HepG2 (cell line): Measurements from ENCODE around the gene S100A5. TPM values are rescaled to one million over a fixed set of nuclear protein-coding genes. Genes with fewer than 3 reads are reported as not detected.

Experiments used
- ATF7 ChIP-seq, 2 experiments: fragments of 450-650 bp in 1 of 2; sonication (generic) in 1 of 2; formaldehyde crosslinking in 1 of 2; IDR thresholded peaks; 2 replicates each; pipeline versions ENCODE4 v1.4.0 to v1.6.1; 2016 to 2020; ENCODE audit warnings: antibody characterized with exemption in 1 of 2, mild to moderate bottlenecking in 1 of 2, missing genetic modification reagents in 1 of 2
- BRD4 ChIP-seq: sonication (generic); formaldehyde crosslinking; IDR thresholded peaks from 2 replicates; pipeline ENCODE4 v1.4.0; 2020; ENCODE audit warnings: missing genetic modification reagents
- CEBPB ChIP-seq: IDR thresholded peaks from 2 replicates; pipeline ENCODE4 v1.6.1; 2011; ENCODE audit warnings: low read depth, low read length, improper control_type of control experiment, borderline replicate concordance
- DNMT1 ChIP-seq: sonication (generic); formaldehyde crosslinking; IDR thresholded peaks from 2 replicates; pipeline ENCODE4 v1.5.1; 2020; ENCODE audit warnings: mild to moderate bottlenecking, missing genetic modification reagents
- EZH2 ChIP-seq: conservative IDR thresholded peaks from 2 replicates; pipeline ENCODE4 v1.6.1; 2012; ENCODE audit warnings: mild to moderate bottlenecking, low read depth, low read length, moderate library complexity
- PHF5A ChIP-seq: IDR thresholded peaks from one replicate; pipeline ENCODE4 v1.6.1; 2018; ENCODE audit warnings: low read depth, missing genetic modification reagents; ENCODE audit not compliant: unreplicated experiment
- PPARG ChIP-seq: conservative IDR thresholded peaks from 2 replicates; pipeline ENCODE4 v1.6.1; 2016; ENCODE audit warnings: missing biosample characterization, missing genetic modification reagents
- SYNCRIP ChIP-seq: fragments of 200-400 bp; formaldehyde crosslinking; IDR thresholded peaks from 2 replicates; pipeline ENCODE4 v1.6.1; 2018; ENCODE audit warnings: mild to moderate bottlenecking, low read depth, low read length; ENCODE audit not compliant: insufficient read depth
- TBP ChIP-seq: sonication (generic); formaldehyde crosslinking; IDR thresholded peaks from 2 replicates; pipeline ENCODE4 v1.5.0; 2020; ENCODE audit warnings: missing genetic modification reagents
- ZMYM3 ChIP-seq: sonication (generic); formaldehyde crosslinking; IDR thresholded peaks from 2 replicates; pipeline ENCODE4 v1.5.1; 2020; ENCODE audit warnings: mild to moderate bottlenecking, missing genetic modification reagents
- ZNF382 ChIP-seq: sonication (generic); formaldehyde crosslinking; IDR thresholded peaks from 2 replicates; pipeline ENCODE4 v1.5.0; 2020; ENCODE audit warnings: missing genetic modification reagents, mild to moderate bottlenecking, borderline replicate concordance
- ZNF577 ChIP-seq: sonication (generic); formaldehyde crosslinking; IDR thresholded peaks from 2 replicates; pipeline ENCODE4 v1.4.0; 2020; ENCODE audit warnings: mild to moderate bottlenecking, low read depth, missing genetic modification reagents, borderline replicate concordance
- ZNF616 ChIP-seq: sonication (generic); formaldehyde crosslinking; IDR thresholded peaks from 2 replicates; pipeline ENCODE4 v1.5.0; 2020; ENCODE audit warnings: low read depth, mild to moderate bottlenecking, missing genetic modification reagents
- ZNF724P ChIP-seq: sonication (generic); formaldehyde crosslinking; IDR thresholded peaks from 2 replicates; pipeline ENCODE4 v1.8.0; 2022; ENCODE audit warnings: missing genetic modification reagents, borderline replicate concordance
- ZNF841 ChIP-seq: sonication (generic); formaldehyde crosslinking; IDR thresholded peaks from 2 replicates; pipeline ENCODE4 v1.8.1; 2023; ENCODE audit warnings: missing genetic modification reagents, borderline replicate concordance
- polyA plus RNA-seq, 8 experiments: library from polyadenylated mRNA; depleted of rRNA in 3 of 8; stranded (reverse) in 7 of 8; unstranded in 1 of 8; fragments of >200 nt; fragmentation: Illumina TruSeq in 4 of 8; extraction: Trizol in 4 of 8; gene quantifications; 2 replicates each; pipeline versions ENCODE4 v1.2.1 to v1.2.3, GENCODE V29; 2011 to 2016; ENCODE audit warnings: low read depth in 4 of 8, missing spikeins in 1 of 8, mixed read lengths in 1 of 8; ENCODE audit not compliant: insufficient read depth in 1 of 8
- total RNA-seq, 5 experiments: library from RNA; depleted of rRNA; stranded (reverse); fragments of >200 nt; fragmentation: Illumina TruSeq; extraction: Trizol; gene quantifications; 2 replicates each; pipeline ENCODE4 v1.2.3, GENCODE V29; 2016; ENCODE audit warnings: low read depth in 1 of 5
- TF ChIP-seq, protein P1 (sequence below): sonication (generic); formaldehyde crosslinking; IDR thresholded peaks from 2 replicates; pipeline ENCODE4 v1.8.1; 2022; ENCODE audit warnings: low read depth, mild to moderate bottlenecking, missing genetic modification reagents
- TF ChIP-seq, protein P2 (sequence below): sonication (generic); formaldehyde crosslinking; IDR thresholded peaks from 2 replicates; pipeline ENCODE4 v1.8.0; 2022; ENCODE audit warnings: missing genetic modification reagents, mild to moderate bottlenecking, inconsistent platforms, borderline replicate concordance
- TF ChIP-seq, protein P3 (sequence below): sonication (generic); formaldehyde crosslinking; IDR thresholded peaks from 2 replicates; pipeline ENCODE4 v1.8.1; 2023; ENCODE audit warnings: missing genetic modification reagents, mild to moderate bottlenecking, borderline replicate concordance
- TF ChIP-seq, protein P4 (sequence below): sonication (generic); formaldehyde crosslinking; IDR thresholded peaks from 2 replicates; pipeline ENCODE4 v1.4.0; 2020; ENCODE audit warnings: mild to moderate bottlenecking, missing genetic modification reagents
- TF ChIP-seq, protein P5 (sequence below): IDR thresholded peaks from 2 replicates; pipeline ENCODE4 v1.6.1; 2016; ENCODE audit warnings: low read depth, control low read depth

S100A5 gene
- total and polyA plus RNA-seq, 2 of the 13 experiments (the other 11 are each of a cell fraction or from before 2014, with no cell fraction given), result not detected

DNA sequence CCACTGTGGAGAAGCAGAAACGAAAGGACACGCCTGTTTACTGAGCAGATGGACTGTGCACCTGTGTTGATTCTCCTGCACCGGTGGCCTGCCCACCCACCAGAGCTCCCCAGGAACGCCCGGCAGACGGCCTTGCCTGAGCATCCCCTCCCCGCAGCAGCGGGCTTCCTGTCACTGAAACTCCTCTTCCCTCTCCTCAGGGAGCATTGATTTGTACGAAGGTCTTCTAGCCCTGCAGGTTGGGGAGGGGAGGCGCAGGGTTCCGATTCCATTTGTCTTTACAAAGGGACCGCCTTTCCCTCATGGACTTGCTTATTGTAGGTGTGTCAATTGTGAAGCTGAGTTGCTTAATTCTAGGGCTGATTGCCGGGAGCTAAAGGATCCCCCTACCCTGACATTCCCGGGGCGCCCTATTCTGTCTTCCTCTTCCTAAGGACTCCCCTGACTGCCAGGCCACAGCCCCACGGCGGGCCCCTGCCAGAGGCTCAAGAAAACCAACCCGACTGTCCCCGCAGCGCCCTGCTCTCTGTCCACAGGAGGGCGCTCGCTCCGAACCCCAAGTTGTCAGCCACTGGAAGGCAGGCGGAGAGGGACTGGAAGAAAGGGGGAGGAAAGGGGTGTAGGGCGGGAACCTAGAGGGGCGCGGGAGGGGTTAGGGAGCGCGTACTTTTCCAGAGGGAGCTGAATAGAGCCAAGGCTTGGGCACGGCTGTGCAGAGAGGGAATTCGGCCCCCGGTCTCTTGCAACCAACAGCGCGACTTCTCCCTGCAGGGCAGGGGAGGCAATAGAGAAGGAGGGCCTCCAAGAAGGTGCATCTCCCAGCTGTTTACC is 7.8 kb downstream of the S100A5 start (continued):
- no peak for TF ChIP-seq ZNF616 (CRISPR knock-in tag)
- TF ChIP-seq, protein P1, sequence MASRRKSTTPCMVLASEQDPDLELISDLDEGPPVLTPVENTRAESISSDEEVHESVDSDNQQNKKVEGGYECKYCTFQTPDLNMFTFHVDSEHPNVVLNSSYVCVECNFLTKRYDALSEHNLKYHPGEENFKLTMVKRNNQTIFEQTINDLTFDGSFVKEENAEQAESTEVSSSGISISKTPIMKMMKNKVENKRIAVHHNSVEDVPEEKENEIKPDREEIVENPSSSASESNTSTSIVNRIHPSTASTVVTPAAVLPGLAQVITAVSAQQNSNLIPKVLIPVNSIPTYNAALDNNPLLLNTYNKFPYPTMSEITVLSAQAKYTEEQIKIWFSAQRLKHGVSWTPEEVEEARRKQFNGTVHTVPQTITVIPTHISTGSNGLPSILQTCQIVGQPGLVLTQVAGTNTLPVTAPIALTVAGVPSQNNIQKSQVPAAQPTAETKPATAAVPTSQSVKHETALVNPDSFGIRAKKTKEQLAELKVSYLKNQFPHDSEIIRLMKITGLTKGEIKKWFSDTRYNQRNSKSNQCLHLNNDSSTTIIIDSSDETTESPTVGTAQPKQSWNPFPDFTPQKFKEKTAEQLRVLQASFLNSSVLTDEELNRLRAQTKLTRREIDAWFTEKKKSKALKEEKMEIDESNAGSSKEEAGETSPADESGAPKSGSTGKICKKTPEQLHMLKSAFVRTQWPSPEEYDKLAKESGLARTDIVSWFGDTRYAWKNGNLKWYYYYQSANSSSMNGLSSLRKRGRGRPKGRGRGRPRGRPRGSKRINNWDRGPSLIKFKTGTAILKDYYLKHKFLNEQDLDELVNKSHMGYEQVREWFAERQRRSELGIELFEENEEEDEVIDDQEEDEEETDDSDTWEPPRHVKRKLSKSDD (CRISPR knock-in tag), result no peak
- no peak for TF ChIP-seq BRD4 (CRISPR knock-in tag)
- no peak for TF ChIP-seq ZNF577 (CRISPR knock-in tag)
- TF ChIP-seq ZNF724P, result no peak
- TF ChIP-seq SYNCRIP, result no peak
- 0 out of 2 replicates have a peak, but pooled peaks have one; percentile 33 for TF ChIP-seq PPARG
- TF ChIP-seq, protein P2, sequence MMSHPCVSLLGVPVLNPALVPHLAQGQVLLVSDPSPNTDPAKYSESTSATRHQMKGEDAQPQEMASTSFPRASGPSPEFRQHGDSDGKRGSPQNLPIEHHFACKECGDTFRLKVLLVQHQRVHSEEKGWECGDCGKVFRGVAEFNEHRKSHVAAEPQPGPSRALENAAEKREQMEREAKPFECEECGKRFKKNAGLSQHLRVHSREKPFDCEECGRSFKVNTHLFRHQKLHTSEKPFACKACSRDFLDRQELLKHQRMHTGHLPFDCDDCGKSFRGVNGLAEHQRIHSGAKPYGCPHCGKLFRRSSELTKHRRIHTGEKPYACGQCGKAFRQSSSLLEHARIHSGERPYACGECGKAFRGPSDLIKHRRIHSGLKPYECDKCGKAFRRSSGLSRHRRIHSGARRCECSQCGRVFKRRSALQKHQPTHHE (CRISPR knock-in tag), result no peak
- TF ChIP-seq ZNF382, result no peak
- TF ChIP-seq ATF7 (IDR thresholded peaks at IDR 0.05), result no peak
- TF ChIP-seq ATF7 (CRISPR knock-in tag; IDR thresholded peaks at IDR 0.05), result no peak
- no peak for TF ChIP-seq DNMT1
- TF ChIP-seq PHF5A (CRISPR knock-in tag), result no peak
- no peak for TF ChIP-seq EZH2
- TF ChIP-seq CEBPB, result 0 out of 2 replicates have a peak, but pooled peaks have one; percentile 34
- TF ChIP-seq, protein P3, sequence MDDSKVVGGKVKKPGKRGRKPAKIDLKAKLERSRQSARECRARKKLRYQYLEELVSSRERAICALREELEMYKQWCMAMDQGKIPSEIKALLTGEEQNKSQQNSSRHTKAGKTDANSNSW (CRISPR knock-in tag), result no peak
- TF ChIP-seq, protein P4, sequence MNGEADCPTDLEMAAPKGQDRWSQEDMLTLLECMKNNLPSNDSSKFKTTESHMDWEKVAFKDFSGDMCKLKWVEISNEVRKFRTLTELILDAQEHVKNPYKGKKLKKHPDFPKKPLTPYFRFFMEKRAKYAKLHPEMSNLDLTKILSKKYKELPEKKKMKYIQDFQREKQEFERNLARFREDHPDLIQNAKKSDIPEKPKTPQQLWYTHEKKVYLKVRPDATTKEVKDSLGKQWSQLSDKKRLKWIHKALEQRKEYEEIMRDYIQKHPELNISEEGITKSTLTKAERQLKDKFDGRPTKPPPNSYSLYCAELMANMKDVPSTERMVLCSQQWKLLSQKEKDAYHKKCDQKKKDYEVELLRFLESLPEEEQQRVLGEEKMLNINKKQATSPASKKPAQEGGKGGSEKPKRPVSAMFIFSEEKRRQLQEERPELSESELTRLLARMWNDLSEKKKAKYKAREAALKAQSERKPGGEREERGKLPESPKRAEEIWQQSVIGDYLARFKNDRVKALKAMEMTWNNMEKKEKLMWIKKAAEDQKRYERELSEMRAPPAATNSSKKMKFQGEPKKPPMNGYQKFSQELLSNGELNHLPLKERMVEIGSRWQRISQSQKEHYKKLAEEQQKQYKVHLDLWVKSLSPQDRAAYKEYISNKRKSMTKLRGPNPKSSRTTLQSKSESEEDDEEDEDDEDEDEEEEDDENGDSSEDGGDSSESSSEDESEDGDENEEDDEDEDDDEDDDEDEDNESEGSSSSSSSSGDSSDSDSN, result peak; percentile 47
- TF ChIP-seq TBP (CRISPR knock-in tag), result 0 out of 2 replicates have a peak, but pooled peaks have one; percentile 14
- TF ChIP-seq ZMYM3 (CRISPR knock-in tag), result no peak
- no peak for TF ChIP-seq ZNF841 (CRISPR knock-in tag)
- TF ChIP-seq, protein P5, sequence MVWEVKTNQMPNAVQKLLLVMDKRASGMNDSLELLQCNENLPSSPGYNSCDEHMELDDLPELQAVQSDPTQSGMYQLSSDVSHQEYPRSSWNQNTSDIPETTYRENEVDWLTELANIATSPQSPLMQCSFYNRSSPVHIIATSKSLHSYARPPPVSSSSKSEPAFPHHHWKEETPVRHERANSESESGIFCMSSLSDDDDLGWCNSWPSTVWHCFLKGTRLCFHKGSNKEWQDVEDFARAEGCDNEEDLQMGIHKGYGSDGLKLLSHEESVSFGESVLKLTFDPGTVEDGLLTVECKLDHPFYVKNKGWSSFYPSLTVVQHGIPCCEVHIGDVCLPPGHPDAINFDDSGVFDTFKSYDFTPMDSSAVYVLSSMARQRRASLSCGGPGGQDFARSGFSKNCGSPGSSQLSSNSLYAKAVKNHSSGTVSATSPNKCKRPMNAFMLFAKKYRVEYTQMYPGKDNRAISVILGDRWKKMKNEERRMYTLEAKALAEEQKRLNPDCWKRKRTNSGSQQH (CRISPR knock-in tag), result no peak
